Endometrial microvascular endothelial cells (primary cell): ENCODE measurements around the gene TMEM204. TPM values are rescaled to one million over a fixed set of nuclear protein-coding genes. Genes with fewer than 3 reads are reported as not detected.

Experiments used
- in situ Hi-C: cut with HindIII; loops from 2 replicates; pipeline ENCODE4 v1.10.0; 2017; ENCODE audit warnings: low sequenced_read_pairs, low pct_unique_long_range_greater_than_20kb; ENCODE audit errors: inconsistent ontology term
- total RNA-seq: library from RNA; depleted of rRNA; stranded (reverse); fragments of >200 nt; gene quantifications from one replicate; pipeline ENCODE4 v1.2.3, GENCODE V29; 2015; ENCODE audit errors: inconsistent ontology term

Gene TMEM204
- 17.6 TPM for total RNA-seq

DNA sequence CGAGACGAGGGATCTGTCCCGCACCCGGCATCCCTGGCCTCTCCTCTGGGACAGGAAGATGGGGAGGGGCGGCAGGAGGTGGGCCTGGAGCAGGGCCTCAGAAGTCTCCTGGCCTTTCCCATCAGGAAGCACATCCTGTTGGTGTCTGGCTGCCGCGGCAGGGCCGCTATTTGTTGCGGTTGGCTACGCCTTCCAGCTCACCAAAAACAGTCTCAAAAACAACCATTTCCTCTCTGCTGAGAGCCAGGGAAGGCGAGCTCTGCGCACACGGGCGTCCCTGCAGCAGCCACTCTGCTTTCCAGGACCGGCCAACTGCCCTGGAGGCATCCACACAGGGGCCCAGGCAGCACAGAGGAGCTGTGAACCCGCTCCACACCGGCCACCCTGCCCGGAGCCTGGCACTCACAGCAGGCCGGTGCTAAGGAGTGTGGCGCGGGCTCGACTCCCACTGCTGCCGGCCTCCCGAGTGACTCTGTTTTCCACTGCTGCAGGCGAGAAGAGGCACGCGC lies at the start of gene TMEM204:
TMEM204 (plus strand) TSS at position 224 of the 509 bp plus-strand sequence. CDS start 610 bp downstream, outside the sequence.
- in situ Hi-C loops: no loop called here

DNA sequence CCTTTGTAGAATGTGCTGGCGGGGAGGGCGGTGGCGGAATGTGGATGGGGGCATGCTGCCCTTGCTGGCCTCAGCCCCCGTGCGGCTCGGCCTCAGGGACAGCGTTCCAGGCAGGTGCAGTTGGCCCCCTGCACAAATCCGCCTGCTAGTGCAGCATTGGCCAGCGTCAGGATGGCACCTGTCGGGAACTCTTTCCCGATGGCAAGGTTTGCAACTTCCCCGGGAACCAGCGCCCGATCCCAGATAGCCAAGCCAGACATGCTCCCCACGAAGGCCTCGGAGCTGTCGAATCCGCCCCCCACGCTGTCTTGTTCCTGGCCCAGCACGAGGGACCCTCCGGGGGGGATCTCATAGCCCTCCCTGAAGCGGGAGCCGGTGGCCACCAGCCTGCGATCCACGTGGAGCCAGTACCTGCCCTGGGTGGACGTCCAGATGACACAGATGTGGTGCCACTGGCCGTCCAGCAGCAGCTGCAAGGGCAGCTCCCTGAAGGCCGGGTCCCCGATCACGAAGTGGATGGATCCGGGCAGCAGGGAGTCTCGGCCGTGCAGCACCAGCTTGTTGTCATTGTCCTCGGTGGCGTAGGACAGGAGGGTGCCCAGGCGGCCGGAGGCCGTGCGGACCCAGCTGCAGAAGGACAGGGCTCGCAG lies 47.5 kb upstream of the TMEM204 start:
- in situ Hi-C loops: loop anchor here (25.0 kb wide), 1 partner anchor 99 kb away; no protein-coding TSS in a partner anchor

DNA sequence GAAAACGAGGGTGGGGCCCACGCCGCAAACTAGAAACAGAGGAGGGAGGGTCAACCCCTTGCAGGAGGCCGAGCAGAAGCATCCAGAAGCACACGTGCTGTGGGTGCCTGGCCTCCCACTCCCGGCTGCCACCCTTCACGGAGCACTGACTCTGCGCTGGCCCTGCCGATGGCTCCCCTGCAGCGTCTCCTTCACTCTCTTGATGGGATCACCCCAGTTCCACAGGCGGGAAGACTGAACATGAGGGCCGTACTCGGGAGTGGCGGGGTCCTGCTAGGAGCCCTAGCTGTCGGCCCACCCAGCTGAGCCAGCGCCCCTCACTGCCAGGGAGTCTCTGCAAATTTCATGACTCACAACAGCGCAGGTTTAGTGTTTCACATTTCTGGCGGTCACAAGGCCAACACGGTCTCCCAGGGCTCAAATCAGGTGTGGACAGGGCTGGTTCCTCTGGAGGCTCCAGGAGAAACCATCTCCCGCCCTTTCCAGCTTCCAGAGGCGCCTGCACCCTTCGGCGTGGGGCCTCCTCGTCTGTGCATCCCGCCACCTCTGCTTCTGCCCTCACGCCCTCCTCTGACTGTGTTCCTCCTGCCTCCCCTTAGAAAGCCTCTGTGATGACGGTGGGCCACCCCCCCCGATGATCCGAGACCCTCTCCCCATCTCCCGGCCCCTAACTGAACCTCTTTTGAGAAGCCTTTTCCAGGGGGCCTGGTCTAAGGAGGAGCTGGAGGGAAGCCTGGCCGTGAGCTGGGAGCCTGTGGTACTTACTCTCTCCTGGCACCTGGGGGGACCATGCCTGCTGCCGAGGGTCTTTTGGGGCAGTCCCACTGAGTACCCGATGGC lies 46.7 kb upstream of the TMEM204 start:
- in situ Hi-C loops: loop anchor here (25.0 kb wide), 1 partner anchor 99 kb away; no protein-coding TSS in a partner anchor

DNA sequence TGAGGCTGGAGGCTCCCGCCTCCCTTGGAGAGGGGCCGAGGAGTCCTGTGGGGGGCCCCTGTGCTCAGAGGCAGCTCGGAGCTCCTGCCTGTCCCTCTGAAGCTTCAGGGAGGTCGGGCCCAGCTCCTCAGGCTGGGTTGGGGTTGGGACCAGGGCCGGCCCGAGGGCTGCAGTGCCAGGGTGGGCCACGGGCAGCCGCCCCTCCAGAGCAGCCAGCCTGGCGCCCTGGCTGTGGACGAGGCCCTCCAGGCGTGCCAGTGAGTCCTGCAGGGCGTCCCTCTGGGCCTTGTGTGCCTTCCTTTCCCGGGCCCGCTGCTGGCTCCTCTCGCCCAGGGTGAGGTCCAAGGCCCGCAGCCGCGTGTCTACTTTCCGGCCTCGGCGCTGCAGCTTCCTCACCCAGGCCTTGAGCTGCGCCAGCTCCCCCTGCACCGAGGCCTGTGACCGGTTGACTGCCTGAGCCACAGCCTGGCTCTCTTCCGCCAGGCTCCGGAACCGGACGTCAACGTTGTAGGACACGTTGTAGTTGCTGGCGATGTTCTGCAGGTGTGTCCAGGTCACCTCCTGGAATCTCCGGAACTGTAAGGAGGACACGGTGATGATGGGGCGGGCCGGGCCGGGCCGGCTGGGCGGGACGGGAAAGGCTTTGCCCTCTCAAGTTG lies 45.9 kb upstream of the TMEM204 start:
- in situ Hi-C loops: loop anchor here (25.0 kb wide), 1 partner anchor 100 kb away; no protein-coding TSS in a partner anchor

DNA sequence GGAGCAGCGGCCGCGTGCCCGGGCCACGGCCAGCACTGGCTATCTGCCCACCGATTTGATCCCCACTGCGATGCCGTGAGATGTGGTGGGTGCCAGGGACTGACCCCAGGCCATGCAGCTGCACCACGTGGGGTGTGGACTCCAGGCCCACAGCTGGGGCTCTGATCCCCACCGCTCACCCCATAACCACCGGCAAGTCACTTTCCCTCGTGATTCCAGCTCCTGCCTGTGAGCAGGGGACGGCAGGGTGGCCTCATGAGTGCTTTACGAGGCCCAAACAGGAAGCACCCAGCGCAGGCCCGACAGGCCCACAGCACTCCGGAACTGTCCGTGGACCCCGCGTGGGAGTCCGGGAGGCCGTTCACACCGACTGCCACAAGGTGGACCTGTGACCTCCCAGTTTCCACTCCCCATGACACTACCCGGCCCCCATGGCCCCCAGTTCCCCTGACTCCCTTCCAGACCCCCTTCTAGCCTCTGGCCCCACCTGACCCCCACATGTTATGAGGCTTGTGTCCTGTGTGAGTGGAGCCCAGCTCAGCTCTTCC lies 45.3 kb upstream of the TMEM204 start:
- in situ Hi-C loops: loop anchor here (25.0 kb wide), 1 partner anchor 101 kb away; no protein-coding TSS in a partner anchor

DNA sequence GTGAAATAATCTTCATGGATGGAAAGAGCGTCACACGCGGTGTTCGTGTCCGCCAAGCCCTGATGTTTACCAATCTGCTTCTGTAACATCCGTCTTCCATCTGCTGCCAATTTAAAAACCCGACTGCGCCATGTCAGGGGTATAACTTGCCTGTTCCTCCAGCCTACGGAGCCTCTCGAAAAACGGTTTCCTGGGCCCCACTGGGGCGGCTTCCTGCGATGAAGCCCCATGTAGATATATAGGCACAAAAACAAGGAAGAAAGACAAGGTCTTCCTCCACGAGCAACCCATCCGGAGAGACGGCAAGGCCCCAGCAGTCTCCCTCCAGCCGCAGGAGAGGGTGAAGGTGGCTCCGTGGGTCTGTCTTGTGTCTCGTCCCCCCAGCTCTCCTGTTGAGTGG lies 44.8 kb upstream of the TMEM204 start, which contains the start of gene PTX4:
PTX4 (minus strand) TSS at position 326 of the 400 bp plus-strand sequence; CDS start at position 291, 35 bp downstream.
- in situ Hi-C loops: loop anchor here (25.0 kb wide), 1 partner anchor 101 kb away; no protein-coding TSS in a partner anchor

DNA sequence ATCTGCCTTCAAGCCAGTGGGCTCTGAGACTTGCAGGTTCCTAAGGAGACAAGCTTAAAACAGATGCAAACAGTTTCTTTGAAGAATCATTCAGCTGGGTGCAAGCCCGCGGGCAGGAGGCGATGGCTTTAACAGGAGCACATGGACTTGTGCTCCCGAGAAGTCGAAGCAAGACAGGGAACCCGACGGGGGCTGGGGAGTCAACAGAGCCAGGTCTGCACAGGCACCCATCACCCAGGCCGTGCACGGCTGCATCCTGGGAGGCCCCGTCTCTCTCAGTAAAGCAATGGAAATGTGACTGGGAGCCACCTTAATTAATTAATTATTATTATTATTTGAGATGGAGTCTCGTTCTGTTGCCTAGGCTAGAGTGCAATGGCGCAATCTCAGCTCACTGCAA lies 44.4 kb upstream of the TMEM204 start:
- in situ Hi-C loops: loop anchor here (25.0 kb wide), 1 partner anchor 102 kb away; no protein-coding TSS in a partner anchor

DNA sequence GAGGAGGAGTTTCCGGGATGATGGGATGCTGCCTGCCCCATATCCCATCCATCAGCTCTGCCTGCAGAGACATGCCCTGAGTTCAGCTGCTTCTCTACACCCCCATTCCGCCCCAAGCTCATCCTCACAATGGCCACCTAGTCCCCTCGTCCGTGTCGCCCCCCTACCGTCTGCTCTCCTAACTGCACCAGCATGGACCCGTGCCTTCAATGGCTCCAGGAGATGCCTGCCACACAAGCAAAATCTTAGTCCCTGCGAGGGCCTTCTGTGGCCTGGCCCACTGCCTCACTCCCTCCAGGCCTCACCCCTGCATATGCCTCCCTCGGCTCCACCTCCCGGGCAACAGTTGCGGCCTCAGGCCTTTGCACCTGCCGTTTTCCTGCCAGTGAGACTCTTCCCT lies 42.1 kb upstream of the TMEM204 start:
- in situ Hi-C loops: loop anchor here (25.0 kb wide), 1 partner anchor 104 kb away; no protein-coding TSS in a partner anchor

DNA sequence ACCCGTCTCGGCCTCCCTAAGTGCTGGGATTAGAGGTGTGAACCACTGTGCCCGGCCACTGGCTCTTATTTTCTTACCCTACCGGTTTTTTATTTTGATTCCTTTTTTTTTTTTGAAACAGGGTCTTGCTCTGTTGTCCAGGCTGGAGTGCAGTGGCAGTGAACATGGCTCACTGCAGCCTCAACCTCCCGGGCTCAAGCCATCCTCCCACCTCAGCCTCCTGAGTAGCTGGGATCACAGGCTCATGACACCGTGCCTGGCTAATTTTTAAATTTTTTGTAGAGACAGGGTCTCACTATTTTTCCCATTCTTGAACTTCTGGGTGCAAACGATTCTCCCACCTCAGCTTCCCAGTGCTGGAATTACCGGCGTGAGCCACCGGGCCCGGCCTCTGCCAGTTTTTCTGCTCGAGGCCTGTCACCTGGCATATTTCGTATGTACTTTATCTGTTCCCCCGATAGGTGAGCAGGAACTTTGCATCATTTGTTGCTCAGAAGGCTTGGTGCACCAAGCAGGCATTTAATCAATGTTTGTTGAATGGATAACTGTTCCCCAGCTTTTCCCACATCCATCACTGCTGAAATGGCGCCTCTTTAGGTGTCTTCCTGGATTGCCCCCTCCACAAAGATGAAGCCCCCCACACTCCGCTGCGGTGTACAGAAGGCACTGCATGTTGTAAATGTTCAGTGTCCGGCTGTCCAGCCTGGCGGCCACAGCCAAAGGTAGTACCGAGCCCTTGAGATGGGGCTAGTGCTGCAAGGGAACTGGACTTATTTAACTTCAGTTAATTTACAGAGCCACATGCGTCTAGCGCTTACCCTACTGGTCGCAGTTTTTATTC lies 41.2 kb upstream of the TMEM204 start:
- in situ Hi-C loops: loop anchor here (25.0 kb wide), 1 partner anchor 105 kb away; no protein-coding TSS in a partner anchor

DNA sequence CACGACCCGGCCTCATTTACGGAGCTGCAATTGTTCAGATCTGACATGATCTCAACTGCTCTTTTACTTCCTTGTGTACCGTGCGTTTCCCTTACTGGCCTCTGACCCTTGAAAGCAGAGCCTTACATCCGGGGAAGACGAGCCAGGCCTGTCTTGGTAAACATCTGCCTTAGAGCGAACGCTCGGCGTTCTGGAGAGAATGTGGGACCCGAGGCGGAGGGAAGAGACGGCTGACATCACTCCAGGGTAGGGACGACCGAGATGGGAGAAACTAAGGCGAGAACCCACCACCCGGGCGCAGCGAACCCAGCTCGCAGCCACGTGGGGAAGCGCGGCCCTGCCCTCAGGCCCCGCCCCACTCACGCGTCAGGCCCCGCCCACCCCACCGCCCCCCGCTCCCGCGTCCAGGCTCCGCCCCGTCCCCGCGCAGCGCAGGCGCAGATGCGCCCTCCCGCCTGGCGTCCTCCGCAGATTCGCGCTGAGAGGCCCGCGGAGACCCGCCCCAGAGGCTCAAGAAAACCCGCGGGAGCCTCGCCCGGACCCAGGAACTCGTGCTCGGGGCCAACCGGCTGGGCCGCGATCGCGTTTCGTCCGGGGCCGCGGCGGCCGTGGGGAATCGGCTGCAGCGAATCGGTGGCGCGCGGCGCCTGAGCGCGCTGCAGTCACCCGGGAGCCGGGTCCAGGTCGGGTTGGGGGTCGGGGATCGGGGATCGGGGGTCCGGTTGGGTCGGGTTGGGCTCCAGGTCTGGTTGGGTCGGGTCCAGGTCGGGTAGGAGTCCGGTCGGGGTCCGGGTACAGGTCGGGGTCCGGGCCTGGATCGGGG lies 40.3 kb upstream of the TMEM204 start, which contains the start of gene TELO2:
TELO2 (plus strand) TSS at position 438 of the 823 bp plus-strand sequence. CDS start 922 bp downstream, outside the sequence.
- in situ Hi-C loops: loop anchor here (25.0 kb wide), 1 partner anchor 106 kb away; no protein-coding TSS in a partner anchor

DNA sequence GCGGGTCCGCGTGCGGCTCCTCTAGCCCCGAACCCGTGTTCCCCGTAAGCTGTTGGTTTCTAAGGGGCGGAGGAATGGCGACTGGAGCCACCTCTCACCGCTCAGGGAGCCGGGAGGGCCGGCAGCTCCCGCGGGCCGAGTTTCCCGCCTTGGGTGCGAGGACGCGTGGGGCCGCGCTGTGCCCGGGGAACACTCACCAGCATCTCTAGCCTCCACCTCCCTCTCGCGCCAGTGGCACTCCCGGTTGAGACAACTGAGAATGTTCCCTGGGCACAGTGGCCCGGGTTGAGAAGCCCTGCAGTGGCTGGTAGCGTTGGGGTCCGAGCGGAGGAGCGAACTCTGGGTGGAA lies 39.7 kb upstream of the TMEM204 start:
- in situ Hi-C loops: loop anchor here (25.0 kb wide), 1 partner anchor 106 kb away; no protein-coding TSS in a partner anchor

DNA sequence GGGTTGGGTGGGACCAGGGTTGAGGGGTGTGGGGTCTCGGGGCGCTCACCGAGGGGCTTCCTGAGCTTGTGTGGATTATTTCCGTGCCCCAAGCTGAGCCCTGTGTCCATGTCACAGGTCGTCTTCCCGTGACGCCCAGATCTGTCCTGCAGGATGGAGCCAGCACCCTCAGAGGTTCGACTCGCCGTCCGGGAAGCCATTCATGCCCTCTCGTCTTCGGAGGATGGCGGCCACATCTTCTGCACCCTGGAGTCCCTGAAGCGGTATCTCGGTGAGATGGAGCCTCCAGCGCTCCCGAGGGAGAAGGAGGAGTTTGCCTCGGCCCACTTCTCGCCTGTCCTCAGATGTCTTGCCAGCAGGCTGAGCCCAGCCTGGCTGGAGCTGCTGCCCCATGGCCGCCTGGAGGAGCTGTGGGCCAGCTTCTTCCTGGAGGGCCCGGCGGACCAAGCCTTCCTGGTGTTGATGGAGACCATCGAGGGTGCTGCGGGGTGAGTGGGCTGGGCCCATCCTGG lies 39.3 kb upstream of the TMEM204 start:
- in situ Hi-C loops: loop anchor here (25.0 kb wide), 1 partner anchor 107 kb away; no protein-coding TSS in a partner anchor

DNA sequence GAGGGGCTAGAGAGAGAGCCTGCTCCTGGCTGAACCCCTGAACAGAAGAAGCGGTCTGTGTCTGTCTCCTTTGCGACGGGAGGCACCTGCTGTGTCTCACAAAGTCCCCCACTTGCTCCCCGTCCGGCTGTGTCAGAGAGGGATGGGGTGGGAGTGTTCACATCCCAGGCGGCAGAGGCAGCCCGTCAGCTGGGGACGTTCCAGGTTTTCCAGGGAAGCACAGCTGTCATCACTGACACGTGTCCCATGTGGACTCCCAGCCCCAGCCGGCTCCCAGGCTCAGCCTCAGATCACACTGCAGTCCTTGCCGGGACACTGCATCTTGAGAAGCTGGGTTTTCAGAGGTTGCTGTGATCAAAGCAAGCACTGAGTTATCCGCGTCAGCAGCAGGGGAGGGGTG lies 38.8 kb upstream of the TMEM204 start:
- in situ Hi-C loops: loop anchor here (25.0 kb wide), 1 partner anchor 107 kb away; no protein-coding TSS in a partner anchor

DNA sequence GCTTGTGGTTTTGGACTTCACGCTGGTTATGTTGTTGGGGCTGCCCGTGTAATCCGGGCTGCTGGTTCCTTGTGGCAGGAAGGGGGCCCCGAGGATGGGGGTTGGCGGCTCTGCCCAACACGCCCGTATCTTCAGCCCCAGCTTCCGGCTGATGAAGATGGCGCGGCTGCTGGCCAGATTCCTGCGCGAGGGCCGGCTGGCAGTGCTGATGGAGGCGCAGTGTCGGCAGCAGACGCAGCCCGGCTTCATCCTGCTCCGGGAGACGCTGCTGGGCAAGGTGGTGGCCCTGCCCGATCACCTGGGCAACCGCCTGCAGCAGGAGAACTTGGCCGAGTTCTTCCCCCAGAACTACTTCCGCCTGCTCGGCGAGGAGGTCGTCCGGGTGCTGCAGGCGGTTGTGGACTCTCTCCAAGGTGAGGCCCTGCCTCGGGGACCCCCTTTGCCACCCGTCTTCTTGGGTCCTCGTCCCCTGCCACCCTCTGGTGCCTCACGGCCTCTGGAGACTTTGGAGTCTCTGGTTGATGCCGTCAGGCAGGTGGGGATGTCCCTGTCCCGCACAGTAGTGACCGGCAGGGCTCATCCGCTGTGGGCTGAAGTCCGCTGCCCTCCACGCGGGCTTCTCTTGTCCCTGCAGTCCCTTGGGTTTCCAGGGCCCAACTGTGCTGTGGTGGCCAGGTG lies 38.1 kb upstream of the TMEM204 start:
- in situ Hi-C loops: loop anchor here (25.0 kb wide), 1 partner anchor 108 kb away; no protein-coding TSS in a partner anchor

DNA sequence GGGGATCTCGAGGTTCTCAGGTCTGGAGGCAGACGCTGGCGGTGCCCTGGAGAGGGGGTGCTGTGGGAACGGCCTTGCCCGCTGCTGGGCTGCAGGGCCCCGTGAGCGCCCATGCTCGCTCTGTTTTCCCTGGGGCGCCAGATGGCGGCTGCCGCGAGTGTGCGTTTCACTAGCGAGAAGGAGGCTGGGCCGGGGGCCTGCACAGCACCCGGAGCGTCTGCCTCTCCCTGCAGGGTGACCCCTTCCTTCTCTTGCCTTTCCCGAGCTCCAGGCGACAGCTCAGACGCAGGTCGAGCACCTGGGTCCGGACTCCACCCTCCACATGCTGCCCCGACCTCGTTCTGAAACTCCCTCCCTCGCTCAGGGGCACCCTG lies 37.6 kb upstream of the TMEM204 start:
- in situ Hi-C loops: loop anchor here (25.0 kb wide), 1 partner anchor 109 kb away; no protein-coding TSS in a partner anchor

DNA sequence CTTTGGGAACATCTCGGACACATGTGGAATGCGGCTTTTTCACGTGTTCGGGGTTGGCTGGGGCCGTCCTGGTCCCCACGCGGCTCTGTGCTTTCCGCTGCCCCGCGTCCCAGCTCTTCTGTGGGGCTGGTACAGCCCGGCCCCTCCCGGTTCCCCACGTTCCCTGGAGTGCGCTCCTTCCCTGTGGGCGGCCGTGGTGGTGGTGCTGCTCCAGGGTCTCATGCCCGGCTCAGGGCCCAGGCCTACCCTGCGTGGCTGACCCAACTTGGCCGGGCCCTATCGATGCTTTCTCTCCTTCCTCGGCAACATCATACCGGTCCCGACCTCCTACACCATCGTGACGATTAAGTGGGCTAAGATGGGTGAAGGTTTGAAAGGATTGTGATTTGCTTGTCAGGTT lies 37.0 kb upstream of the TMEM204 start:
- in situ Hi-C loops: loop anchor here (25.0 kb wide), 1 partner anchor 109 kb away; no protein-coding TSS in a partner anchor
